Panc1 (cell line): ENCODE measurements around the gene ZNF407. TPM values are rescaled to one million over a fixed set of nuclear protein-coding genes. Genes with fewer than 3 reads are reported as not detected.

ENCODE experiments used
- ATAC-seq: fragments of 200-7000 bp; cut with Tn5 transposase; 2 replicates; pipeline ENCODE4 v1.9.1; 2020; ENCODE audit warnings: mild to moderate bottlenecking, moderate library complexity
- BruUV-seq: library from RNA; stranded (reverse); fragments of 400-500 nt; replicated peaks from 2 replicates; lab custom pipeline; 2021; lab: Mats Ljungman, UMichigan
- CTCF ChIA-PET: fragments of 300-600 bp; sonication (Branson Sonifier 250); formaldehyde crosslinking; loops from one replicate; lab custom pipeline; 2022; ENCODE audit warnings: antibody characterized with exemption; lab: Charles Lee
- POLR2A ChIA-PET: fragments of 300-600 bp; sonication (Branson Sonifier 250); formaldehyde crosslinking; loops from one replicate; lab custom pipeline; 2022; ENCODE audit warnings: antibody characterized with exemption; lab: Charles Lee
- DNase-seq: peaks from one replicate; pipeline ENCODE4 v3.0.0-alpha.2; 2010; ENCODE audit warnings: low read depth, low spot score
- H3K27ac ChIP-seq: 2 replicates; pipeline ENCODE4 v1.5.1; 2011; ENCODE audit warnings: mild to moderate bottlenecking, low read length, inconsistent platforms
- H3K27me3 ChIP-seq: fragments of 200-500 bp; sonication (Bioruptor generic); 2 replicates; pipeline ENCODE4 v1.6.0; 2014; ENCODE audit warnings: low read length, inconsistent platforms; ENCODE audit not compliant: control insufficient read depth, insufficient read depth
- H3K36me3 ChIP-seq: fragments of 200-500 bp; sonication (Bioruptor generic); 2 replicates; pipeline ENCODE4 v1.5.1; 2014; ENCODE audit warnings: inconsistent platforms, mild to moderate bottlenecking, low read length, moderate library complexity; ENCODE audit not compliant: control insufficient read depth, insufficient read depth
- H3K4me1 ChIP-seq: 2 replicates; pipeline ENCODE4 v1.5.1; 2011; ENCODE audit warnings: inconsistent platforms, mild to moderate bottlenecking, low read length, moderate library complexity; ENCODE audit not compliant: control insufficient read depth, insufficient read depth
- H3K4me3 ChIP-seq, 2 experiments: 2 replicates each; pipeline ENCODE4 v1.5.1; 2011 to 2012; ENCODE audit warnings: low read depth in 2 of 2, low read length in 2 of 2, mild to moderate bottlenecking in 2 of 2, inconsistent platforms in 1 of 2, moderate library complexity in 1 of 2
- H3K9me3 ChIP-seq: fragments of 200-500 bp; sonication (Bioruptor generic); 2 replicates; pipeline ENCODE4 v1.5.1; 2014; ENCODE audit warnings: low read depth, mild to moderate bottlenecking, inconsistent platforms, low read length, moderate library complexity; ENCODE audit not compliant: control insufficient read depth, insufficient read depth
- CTCF ChIP-seq: fragments of 450-650 bp; IDR thresholded peaks from 2 replicates; pipeline ENCODE4 v1.5.1; 2017; ENCODE audit warnings: mild to moderate bottlenecking
- POLR2AphosphoS5 ChIP-seq: IDR thresholded peaks from 2 replicates; pipeline ENCODE4 v1.6.1; 2012; ENCODE audit warnings: mild to moderate bottlenecking, low read depth, low read length, moderate library complexity
- SIN3A ChIP-seq: IDR thresholded peaks from 2 replicates; pipeline ENCODE4 v1.6.1; 2012; ENCODE audit warnings: low read depth, mild to moderate bottlenecking, low read length, moderate library complexity, borderline replicate concordance; ENCODE audit not compliant: insufficient read depth
- TCF7L2 ChIP-seq: IDR thresholded peaks from 2 replicates; pipeline ENCODE4 v1.6.1; 2011; ENCODE audit warnings: mild to moderate bottlenecking, low read depth, low read length, inconsistent platforms
- in situ Hi-C: cut with HindIII; loops from 2 replicates; pipeline ENCODE4 v1.10.0; 2016; ENCODE audit warnings: low sequenced_read_pairs, low pct_unique_long_range_greater_than_20kb
- intact Hi-C: fragments of 100-400 bp; cut with micrococcal nuclease; formaldehyde crosslinking; loops from one replicate; pipeline ENCODE4 v1.10.0; 2022; ENCODE audit not compliant: unreplicated experiment
- total RNA-seq: library from RNA; stranded (reverse); gene quantifications from one replicate; pipeline ENCODE4 v1.2.1, GENCODE V29; 2021; ENCODE audit not compliant: unreplicated experiment
- TF ChIP-seq, protein P1 (sequence below), 2 experiments: IDR thresholded peaks; 2 replicates each; pipeline ENCODE4 v1.6.1; 2011 to 2012; ENCODE audit warnings: low read depth in 2 of 2, control low read depth in 1 of 2, low read length in 1 of 2, mild to moderate bottlenecking in 1 of 2, moderate library complexity in 1 of 2; ENCODE audit not compliant: insufficient read depth in 1 of 2

ZNF407 gene
- total RNA-seq, 1 experiment from 2014 or later, result 16.8 TPM

- ChIA-PET POLR2A (no interaction called here), CTCF (no interaction called here)
- no peak overlapping the region for H3K4me3 ChIP-seq
- no peaks in the 10 kb centered on the region for H3K36me3 ChIP-seq
- peaks cover 4% of the 10 kb centered on the region; the same call in 1 of the 2 replicates for H3K9me3 ChIP-seq
- intact Hi-C loops, result no loop called here
- no peaks in the 10 kb centered on the region for H3K4me1 ChIP-seq
- no peak overlapping the region for H3K27ac ChIP-seq
- ATAC-seq, result no peak
- BruUV-seq, result no TSS peak
- no peaks in the 10 kb centered on the region for H3K27me3 ChIP-seq
- no peak for DNase-seq
- TF ChIP-seq, protein P1, sequence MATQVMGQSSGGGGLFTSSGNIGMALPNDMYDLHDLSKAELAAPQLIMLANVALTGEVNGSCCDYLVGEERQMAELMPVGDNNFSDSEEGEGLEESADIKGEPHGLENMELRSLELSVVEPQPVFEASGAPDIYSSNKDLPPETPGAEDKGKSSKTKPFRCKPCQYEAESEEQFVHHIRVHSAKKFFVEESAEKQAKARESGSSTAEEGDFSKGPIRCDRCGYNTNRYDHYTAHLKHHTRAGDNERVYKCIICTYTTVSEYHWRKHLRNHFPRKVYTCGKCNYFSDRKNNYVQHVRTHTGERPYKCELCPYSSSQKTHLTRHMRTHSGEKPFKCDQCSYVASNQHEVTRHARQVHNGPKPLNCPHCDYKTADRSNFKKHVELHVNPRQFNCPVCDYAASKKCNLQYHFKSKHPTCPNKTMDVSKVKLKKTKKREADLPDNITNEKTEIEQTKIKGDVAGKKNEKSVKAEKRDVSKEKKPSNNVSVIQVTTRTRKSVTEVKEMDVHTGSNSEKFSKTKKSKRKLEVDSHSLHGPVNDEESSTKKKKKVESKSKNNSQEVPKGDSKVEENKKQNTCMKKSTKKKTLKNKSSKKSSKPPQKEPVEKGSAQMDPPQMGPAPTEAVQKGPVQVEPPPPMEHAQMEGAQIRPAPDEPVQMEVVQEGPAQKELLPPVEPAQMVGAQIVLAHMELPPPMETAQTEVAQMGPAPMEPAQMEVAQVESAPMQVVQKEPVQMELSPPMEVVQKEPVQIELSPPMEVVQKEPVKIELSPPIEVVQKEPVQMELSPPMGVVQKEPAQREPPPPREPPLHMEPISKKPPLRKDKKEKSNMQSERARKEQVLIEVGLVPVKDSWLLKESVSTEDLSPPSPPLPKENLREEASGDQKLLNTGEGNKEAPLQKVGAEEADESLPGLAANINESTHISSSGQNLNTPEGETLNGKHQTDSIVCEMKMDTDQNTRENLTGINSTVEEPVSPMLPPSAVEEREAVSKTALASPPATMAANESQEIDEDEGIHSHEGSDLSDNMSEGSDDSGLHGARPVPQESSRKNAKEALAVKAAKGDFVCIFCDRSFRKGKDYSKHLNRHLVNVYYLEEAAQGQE (IDR thresholded peaks at IDR 0.05; ENCODE audit: insufficient read depth in 1 of 2, low read depth in 2 of 2, low read length in 1 of 2), result no peak
- TF ChIP-seq CTCF (no peak), POLR2AphosphoS5 (no peak), TCF7L2 (no peak), SIN3A (no peak)
- in situ Hi-C loops, result no loop called here
These were observed 11.9 kb downstream of the ZNF407 start for GRCh38 chr18:74609535-74609934.

- DNase-seq, result no peak
These were observed 12.5 kb downstream of the ZNF407 start for GRCh38 chr18:74610051-74610615.

More at GRCh38 chr18:74610051-74610615, 12.5 kb downstream of the ZNF407 start:
- Histone ChIP-seq H3K36me3 (no peaks in the 10 kb centered on the region), H3K27ac (no peak overlapping the region), H3K27me3 (no peaks in the 10 kb centered on the region), H3K9me3 (peaks cover 9% of the 10 kb centered on the region; the same call in 1 of the 2 replicates), H3K4me3 (no peak overlapping the region), H3K4me1 (no peaks in the 10 kb centered on the region)
- ChIA-PET POLR2A (no interaction called here), CTCF (no interaction called here)
- TF ChIP-seq SIN3A, result no peak
- no peak for TF ChIP-seq TCF7L2
- no peak for TF ChIP-seq POLR2AphosphoS5
- no peak for TF ChIP-seq CTCF
- TF ChIP-seq, protein P1 (IDR thresholded peaks at IDR 0.05; ENCODE audit: insufficient read depth in 1 of 2, low read depth in 2 of 2, low read length in 1 of 2), result no peak
- intact Hi-C loops, result no loop called here
- BruUV-seq, result no TSS peak
- ATAC-seq, result no peak
- in situ Hi-C loops, result no loop called here
